OCI-M2 (cell line): Measurements from ENCODE around the gene SMIM41.

Experiments used
- DNase-seq: peaks from one replicate; lab custom pipeline; 2025; ENCODE audit not compliant: unreplicated experiment; lab: John Stamatoyannopoulos, UW

Gene SMIM41

DNA sequence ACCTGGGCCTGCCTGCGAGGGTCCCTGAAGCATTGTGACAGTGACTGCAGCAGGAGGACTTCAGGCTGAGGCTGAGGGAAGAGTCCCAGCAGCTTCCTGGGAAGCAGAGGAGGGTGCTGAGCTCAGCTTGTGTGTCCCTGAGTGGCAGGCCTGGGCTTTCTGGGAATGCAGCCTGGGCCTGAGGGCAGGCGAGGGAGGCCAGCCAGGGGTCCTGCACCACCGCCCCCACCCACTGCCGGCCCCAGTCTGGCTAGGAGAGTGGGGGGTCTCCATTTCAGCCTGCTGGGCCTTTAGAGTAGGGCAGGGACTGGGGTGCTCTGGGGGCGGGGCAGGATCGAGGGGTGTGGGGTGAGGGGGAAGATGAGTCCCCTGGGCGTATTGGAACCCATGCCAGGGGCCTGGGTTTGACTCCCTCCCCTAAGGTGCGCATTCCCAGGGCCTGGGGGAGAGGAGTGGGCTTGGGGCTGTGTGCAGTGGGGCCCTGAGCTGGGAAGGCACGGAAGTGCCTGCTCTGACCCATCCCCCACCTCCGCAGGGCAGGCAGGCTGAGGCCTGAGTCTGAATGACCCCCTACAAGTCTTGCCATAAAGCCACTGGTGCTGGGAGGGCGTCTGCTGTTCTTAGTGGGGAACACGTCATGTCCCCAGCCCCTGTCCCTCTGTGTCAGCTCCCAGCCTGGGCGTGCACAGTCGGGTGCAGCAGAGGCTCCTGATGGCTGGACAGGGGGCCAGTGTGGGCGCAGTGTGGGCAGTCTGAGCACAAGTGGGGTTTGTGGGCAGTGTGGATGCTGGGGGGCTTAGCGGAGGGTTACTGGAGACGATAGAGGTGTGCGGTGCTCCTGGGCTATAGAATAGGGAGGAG, 66.0 kb downstream of the SMIM41 start:
- no peak for DNase-seq

DNA sequence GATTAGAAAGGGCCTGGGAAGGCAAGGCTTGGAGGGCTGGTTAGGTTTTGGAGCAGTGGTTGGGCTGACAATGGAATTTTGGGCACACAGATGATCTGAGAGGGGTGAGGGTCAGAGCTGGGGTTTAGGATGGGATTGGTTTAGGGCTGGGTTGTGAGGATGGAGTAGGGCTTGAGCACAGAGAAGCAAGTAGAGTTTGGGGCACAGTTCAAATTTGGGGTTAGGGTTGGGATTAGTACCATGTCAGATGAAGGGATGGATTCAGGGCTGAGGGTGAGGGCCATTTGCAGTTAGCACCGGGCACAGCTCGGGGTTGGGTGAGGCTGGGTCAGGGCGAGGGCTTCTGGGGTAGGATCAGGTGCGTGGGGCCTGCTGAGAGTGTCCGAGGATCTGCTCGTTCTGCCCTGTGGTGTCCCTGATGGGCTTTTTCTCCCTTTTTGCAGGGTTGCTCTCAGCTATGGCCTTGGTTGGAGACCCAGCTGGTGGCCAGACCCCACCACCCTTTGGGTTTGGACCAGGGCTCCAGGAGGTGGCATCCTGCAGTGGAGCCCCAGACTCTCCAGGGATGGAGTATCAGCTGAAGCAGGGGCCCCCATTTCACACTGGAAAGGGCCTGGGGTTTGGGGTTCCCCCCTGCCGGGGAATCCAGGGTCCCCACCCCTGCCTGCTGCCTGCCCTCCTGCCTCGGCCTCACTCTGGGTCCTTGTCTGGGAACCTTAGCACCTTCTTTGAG, 66.8 kb downstream of the SMIM41 start:
- DNase-seq: no peak

DNA sequence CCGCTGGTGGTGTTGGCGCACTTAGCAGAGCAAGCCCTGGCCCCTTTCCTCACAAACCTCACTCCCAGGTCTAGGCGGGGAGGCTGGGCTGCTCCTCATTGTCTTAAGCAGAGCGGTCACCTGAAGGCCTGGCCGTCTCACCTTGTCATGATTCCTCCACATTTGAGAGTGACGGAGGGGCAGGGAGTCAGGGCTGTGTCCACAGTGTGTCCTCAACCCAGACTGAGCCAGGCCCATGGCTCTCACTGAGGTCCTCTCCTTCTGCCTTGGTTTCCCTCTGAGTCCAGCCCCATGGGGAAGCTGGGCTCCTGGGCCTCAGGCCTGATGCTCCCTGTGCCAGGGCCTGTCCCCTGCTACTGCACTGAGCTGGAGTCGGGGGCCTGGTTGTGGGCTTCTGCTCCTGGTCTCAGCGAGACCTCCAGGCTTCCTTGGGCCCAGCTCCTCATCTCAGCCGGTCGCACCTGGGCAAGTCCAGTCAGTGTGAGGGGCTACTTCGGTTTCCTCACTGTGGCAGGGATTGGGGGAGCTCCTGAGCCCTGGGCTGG, 67.4 kb downstream of the SMIM41 start:
- DNase-seq: no peak

- no peak for DNase-seq
These were observed 68.0 kb downstream of the SMIM41 start for GRCh38 chr12:52147367-52147963.

GRCh38 chr12:52147964-52148463, 68.5 kb downstream of the SMIM41 start:
- DNase-seq: no peak

GRCh38 chr12:52148464-52149181, 69.1 kb downstream of the SMIM41 start:
- no peak for DNase-seq

DNA sequence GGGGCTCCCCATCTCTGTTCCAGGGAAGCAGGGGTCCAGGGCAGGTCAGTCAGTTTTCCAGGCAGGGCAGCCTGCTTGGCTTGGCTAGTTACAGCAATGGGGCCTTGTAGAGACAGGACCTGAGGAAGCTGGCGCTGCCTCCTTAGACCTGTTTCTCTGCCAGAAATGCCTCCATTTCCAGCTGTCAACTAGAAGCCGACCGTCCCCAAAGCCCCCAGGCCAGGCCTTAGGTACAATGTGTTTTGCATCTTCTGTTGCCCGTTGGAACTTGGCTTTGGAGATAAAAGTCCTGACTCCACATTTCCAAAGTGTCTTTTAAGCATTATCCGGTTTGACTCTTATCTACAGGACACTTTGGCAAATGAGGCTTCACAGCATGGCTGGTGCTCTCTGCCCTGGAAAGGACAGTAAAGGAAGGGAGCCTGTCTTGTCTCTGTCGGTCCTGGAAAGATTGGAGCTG, 69.7 kb downstream of the SMIM41 start:
- no peak for DNase-seq

GRCh38 chr12:52149651-52150241, 70.2 kb downstream of the SMIM41 start:
- no peak for DNase-seq

DNA sequence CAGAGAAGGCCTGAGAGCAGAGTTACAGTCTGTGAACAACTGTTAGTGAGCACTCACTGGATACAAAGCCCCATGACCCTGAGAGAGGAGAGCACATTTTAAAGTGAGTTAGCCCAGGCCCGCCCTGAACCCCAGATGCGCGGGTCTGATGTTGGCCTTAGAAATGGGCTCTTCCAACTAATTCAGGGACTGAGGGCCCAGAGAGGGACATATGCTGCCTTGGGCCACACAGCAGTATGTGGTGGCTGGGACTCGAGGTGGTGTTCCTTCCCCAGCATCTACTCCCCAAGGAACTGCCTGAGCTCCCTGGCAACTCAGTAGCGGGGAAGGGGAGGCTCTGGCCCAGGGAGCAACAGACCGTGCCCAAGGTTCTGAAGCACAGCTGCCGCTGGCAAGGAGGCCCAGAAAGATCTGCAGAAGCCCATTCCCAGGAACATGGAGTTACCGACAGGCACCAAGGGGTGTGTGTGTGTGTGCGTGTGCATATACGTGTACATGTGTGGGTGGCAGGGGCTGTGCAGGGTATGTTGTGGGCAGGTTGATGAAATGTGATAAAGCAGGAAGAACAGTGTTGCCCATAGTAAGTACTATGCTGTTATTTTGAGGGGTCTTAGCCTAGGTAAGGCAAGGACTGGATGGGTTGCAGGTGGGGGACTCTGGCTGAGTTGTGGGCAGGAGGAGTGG, 71.8 kb downstream of the SMIM41 start:
- no peak for DNase-seq

GRCh38 chr12:52151837-52152783, 72.6 kb downstream of the SMIM41 start:
- no peak for DNase-seq

DNA sequence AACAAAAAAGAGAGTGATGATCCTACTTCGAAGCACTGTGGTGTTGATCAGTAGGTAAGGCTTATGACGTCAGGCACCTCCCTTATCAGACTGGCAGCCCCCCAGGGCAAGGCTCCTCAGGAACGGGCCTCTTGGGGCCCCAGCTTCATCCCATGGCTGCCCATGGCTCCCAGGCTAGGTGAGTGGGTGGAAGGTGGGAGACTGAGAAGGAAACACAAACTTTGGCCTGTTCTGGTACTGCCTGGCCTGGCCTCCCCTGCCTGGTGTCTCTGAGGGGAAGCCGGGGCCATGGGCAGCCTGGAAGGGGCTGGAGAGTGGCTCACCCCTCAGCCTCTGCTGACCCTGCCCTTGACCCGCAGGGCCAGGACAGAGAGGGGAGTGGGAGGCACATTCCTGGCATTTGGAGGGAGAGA, 73.4 kb downstream of the SMIM41 start:
- DNase-seq: no peak

GRCh38 chr12:52155048-52155868, 75.8 kb downstream of the SMIM41 start:
- no peak for DNase-seq

GRCh38 chr12:52156311-52156710, 76.8 kb downstream of the SMIM41 start:
- DNase-seq: no peak

- no peak for DNase-seq
These were observed 77.5 kb downstream of the SMIM41 start for GRCh38 chr12:52156757-52157565.

DNA sequence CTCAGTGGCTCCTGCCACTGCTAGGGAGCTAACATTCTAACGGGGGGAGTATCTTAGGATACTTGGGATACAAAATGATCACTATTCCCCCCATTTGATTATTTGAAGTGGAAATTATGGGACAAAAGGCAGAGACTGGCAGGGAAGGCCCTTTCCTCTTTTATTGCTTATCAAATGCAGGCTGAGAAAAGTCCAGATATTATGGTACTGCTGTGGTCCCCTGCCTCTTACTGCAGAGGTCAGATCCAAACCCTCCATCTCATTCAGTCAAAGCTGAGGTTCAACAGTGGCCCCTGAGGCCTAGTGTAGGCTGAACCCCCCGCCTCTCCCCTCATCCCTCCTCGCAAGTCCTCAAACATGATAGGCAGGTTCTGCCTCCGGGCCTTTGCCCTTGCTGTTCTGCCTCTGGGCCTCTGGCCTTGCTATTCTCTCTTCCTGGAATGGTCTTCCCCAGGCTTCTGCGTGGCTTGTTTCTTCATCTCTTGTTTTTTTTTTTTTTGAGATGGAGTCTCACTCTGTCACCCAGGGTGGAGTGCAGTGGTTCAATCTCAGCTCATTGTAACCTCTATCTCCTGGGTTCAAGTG, 78.2 kb downstream of the SMIM41 start:
- DNase-seq: no peak
